GM08714 (cell line): Measurements from ENCODE around the gene CD2.

Experiments
- H3K4me3 ChIP-seq: fragments of 200-500 bp; sonication (Bioruptor generic); 2 replicates; pipeline ENCODE4 v1.5.1; 2014; ENCODE audit warnings: mild to moderate bottlenecking, low read length, inconsistent platforms
- ZNF274 ChIP-seq: IDR thresholded peaks from 2 replicates; pipeline ENCODE4 v1.6.1; 2012; ENCODE audit warnings: mild to moderate bottlenecking, low read depth, low read length

CD2 gene

GRCh38 chr1:116754198-116754977 is at the start of gene CD2:
Gene CD2 (plus strand): TSS chr1:116754430. CDS start chr1:116754493, 63 bp downstream.
- H3K4me3 ChIP-seq, result no peak within 1 kb of the TSS

GRCh38 chr1:116706123-116706522 is 48.1 kb upstream of the CD2 start:
- H3K4me3 ChIP-seq, result no peak overlapping the region
- TF ChIP-seq ZNF274, result no peak

More at GRCh38 chr1:116754198-116754977, at the start of gene CD2:
- TF ChIP-seq ZNF274, result no peak

GRCh38 chr1:116706841-116707240 is 47.4 kb upstream of the CD2 start:
- H3K4me3 ChIP-seq, result no peak overlapping the region
- no peak for TF ChIP-seq ZNF274

GRCh38 chr1:116708255-116708900 is 45.9 kb upstream of the CD2 start:
- TF ChIP-seq ZNF274, result no peak
- no peak overlapping the region for H3K4me3 ChIP-seq

- TF ChIP-seq ZNF274, result no peak
- H3K4me3 ChIP-seq, result no peak overlapping the region
Measured at GRCh38 chr1:116709666-116710167, 44.5 kb upstream of the CD2 start.

GRCh38 chr1:116710420-116711262 is 43.6 kb upstream of the CD2 start:
- no peak for TF ChIP-seq ZNF274
- H3K4me3 ChIP-seq, result no peak overlapping the region

- no peak overlapping the region for H3K4me3 ChIP-seq
- TF ChIP-seq ZNF274, result no peak
Measured at GRCh38 chr1:116711263-116711840, 42.9 kb upstream of the CD2 start.

- no peak for TF ChIP-seq ZNF274
- no peak overlapping the region for H3K4me3 ChIP-seq
Measured at GRCh38 chr1:116712510-116712909, 41.7 kb upstream of the CD2 start.

- H3K4me3 ChIP-seq, result no peak overlapping the region
- TF ChIP-seq ZNF274, result no peak
Measured at GRCh38 chr1:116713474-116713873, 40.8 kb upstream of the CD2 start.

GRCh38 chr1:116716391-116716790 is 37.8 kb upstream of the CD2 start:
- no peak for TF ChIP-seq ZNF274
- no peak overlapping the region for H3K4me3 ChIP-seq

GRCh38 chr1:116717318-116717717 is 36.9 kb upstream of the CD2 start:
- no peak for TF ChIP-seq ZNF274
- no peak overlapping the region for H3K4me3 ChIP-seq

- H3K4me3 ChIP-seq, result no peak overlapping the region
- TF ChIP-seq ZNF274, result no peak
Measured at GRCh38 chr1:116720364-116721038, 33.7 kb upstream of the CD2 start.

GRCh38 chr1:116721039-116721405 is 33.2 kb upstream of the CD2 start:
- TF ChIP-seq ZNF274, result no peak
- no peak overlapping the region for H3K4me3 ChIP-seq
